ENCODE measurements around the gene NPR1. TPM values are rescaled to one million over a fixed set of nuclear protein-coding genes. Genes with fewer than 3 reads are reported as not detected.
"Not testable (repeated sequence)": the region's sequence is repeated elsewhere in the genome, so short reads cannot be mapped to it uniquely, and the experiment has no call there.

NPR1 gene
- total RNA-seq, 1 donor from 2014 or later = not detected

DNA sequence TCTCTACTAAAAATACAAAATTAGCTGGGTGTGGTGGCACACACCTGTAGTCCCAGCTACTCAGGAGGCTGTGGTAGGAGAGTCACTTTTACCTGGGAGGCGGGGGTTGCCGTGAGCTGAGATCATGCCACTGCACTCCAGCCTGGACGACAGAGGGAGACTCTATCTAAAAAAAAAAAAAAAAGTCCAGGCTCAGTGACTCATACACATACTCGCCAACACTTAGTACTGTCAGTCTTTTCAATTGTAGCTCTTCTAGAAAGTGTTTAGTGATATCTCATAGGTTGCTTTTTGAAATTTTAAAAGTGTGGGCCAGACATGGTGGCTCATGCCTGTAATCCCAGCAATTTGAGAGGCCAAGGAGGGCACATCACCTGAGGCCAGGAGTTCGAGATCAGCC, 37.7 kb downstream of the NPR1 start:
- intact Hi-C loops (cut with micrococcal nuclease) = not testable (repeated sequence)

DNA sequence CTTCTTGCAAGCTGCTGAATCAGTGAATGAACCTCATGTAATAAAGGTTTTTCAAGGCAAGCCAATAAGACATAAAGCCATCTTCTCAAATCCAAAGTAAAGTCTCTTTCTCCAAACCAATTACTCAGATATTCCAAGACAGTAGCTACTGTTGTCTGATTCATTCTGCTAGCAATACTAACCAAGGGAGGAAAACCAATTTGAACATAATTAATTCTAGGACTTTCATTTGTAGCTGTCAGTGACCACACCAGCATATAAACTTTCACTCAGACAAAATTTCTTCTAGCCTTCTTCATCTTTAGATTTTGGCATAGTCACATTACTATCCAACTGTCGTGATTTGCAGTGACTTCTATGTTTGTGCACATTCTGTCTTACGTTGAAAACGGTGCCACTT, 38.8 kb downstream of the NPR1 start:
- intact Hi-C loops (cut with micrococcal nuclease) = no loop called here

DNA sequence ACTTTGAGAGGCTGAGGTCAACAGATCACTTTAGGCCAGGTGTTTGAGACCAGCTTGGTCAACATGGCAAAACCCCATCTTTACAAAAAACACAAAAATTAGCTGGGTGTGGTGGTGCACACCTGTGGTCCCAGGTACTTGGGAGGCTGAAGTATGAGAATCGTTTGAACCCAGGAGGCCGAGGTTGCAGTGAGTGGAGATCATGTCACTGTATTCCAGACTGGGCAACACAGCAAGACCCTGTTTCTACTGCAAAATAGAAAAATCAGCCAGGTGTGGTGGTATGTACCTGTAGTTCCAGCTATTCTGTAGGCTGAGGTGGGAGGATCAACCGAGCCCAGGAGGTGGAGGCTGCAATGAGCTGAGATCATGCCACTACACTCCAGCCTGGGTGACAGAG, 45.2 kb downstream of the NPR1 start:
- intact Hi-C loops (cut with micrococcal nuclease) = loop anchor here (10.0 kb wide), 1 partner anchor 189 kb away; the partner anchor contains the start of gene S100A6

DNA sequence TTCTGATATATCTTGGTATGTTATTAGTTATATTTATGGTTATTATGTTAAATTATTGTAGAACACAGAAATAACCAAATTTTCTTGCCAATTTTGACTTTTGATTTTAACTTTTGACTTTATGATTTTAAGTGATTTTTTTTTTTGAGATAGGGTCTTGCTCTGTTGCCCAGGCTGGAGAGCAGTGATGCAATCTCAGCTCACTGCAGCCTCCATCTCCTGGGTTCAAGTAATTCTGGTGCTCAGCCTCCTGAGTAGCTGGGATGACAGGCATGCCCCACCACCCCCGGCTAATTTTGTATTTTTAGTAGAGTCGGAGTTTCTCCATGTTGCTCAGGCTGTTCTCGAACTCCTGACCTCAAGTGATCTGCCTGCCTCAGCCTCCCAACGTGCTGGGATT, 46.1 kb downstream of the NPR1 start:
- intact Hi-C loops (cut with micrococcal nuclease) = loop anchor here (5.0 to 10.0 kb wide), 2 partner anchors 58 to 190 kb away; partner anchors contain the start of gene S100A6

DNA sequence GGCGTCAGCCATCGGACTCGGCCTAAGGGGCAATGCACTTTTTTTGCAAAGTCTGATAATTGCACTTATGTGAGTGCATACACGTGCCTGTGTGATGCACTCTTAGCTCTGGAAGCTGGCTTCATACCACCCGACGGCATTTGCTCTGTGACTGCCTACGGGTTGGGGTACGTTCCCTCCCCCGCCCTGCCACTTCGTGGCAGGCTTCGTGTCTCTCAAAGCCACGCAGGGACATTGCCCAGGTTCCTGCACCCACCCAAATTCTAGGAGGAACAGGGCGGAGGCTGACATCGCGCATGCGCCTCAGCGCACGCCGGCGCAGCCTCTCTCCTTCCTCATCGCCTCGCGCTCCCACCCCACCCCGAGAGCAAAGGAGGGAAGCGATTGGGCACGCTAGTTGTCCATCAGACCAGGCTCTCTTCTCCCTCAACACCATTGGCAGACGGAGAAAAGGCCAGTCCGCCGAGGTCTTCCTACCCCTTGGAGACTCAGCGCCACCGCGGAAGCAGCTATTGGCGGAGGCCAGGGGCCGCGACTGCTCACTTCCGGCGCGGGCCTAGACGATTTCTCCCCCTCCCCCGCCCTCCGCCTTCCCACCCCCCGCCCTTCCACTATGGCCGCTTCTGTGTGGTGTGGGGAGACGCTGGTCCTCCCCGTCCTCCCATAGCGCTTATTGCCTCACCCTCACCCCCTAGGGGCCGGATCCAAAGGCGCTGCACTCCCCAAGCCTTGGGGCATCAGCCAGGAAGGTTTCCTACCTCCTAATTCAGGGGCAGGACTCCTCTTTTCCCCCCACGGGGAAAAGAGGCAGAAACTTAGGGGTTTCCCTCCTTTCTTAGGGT, 49.2 kb downstream of the NPR1 start, which contains the start of gene INTS3:
Gene INTS3, plus strand, starts transcription at position 588 of the 842 bp plus-strand sequence. CDS start 585 bp downstream, outside the sequence.
- intact Hi-C loops (cut with micrococcal nuclease) = loop anchor here (1.0 to 10.0 kb wide), 5 partner anchors 55 to 231 kb away; partner anchors contain the start of genes CHTOP, CRTC2 and S100A6

DNA sequence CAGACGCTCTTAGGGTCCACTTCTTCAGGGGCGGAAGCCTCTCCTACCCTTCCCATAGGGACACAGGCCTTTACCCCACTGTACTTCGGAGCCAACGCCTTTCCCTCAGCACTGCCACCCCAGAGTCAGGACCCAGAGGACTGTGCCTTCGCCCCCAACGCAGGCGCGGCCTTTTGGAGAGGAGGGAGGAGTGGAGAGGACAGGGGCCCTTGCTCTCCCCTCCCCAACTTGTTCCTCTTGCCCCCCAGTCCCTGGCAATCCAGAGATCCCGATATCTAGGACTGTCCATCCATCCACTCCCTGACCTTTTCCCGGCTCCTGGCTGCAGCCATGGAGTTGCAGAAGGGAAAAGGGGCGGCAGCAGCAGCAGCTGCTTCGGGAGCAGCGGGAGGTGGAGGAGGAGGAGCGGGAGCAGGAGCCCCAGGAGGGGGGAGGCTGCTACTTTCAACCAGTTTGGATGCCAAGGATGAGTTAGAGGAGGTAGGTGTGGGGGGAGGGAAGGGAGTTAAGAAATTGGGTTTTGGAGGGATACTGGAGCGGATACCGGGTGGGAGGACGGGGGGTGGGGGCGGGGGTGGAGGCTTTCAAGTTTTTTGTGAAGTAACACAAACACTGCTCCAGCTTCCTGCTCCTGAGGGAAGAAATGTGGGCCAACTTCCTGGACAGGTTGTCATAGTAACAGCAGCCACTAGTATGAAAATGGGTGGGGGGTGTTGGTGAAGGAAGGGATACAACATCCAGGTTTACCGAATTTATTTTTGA, 50.0 kb downstream of the NPR1 start:
- intact Hi-C loops (cut with micrococcal nuclease) = loop anchor here (2.0 to 10.0 kb wide), 3 partner anchors 54 to 194 kb away; partner anchors contain the start of genes CHTOP and S100A6

DNA sequence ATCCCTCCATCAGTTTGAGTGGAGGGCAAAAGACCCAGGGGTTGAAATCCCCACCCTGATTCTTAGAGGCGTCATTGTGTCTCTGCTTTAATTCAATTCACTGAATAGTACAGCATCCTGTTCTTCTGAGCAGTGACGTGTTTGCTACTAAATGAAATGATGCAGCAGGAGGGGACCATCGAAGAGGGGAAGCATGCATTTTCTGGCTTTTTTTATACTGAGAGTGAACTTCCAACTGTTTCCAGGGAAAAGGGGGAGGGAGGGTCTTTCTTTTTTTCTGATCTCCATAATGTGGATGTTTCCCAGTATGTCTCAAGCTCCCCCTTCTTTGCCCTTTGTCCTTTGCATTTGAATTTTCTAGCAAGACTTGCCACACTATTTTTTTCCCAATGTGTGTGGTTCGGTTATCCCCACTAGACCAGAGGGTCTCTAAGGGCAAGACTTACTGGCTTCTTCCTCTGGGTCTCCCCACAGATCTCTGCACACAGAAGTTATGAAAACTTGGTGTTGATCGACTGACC, 52.0 kb downstream of the NPR1 start:
- intact Hi-C loops (cut with micrococcal nuclease) = no loop called here

DNA sequence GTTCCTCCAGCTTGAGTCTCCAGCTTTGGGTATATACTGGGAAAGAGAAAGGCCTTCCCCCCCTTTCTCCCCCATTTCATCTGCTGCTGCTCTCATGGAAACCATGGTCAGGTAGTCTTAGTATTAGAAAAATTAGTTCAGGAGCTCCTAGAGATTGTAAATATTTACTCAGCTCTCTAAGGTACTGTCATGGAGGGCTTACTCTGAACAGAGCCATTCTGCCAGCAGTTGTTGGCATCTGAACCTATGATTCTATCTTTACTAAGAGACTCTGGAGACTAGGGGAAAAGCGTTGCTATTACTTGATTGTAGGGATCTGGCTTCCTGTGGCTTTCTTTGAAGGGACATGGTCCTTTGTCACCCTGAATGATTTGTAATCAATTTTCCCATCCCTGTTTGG, 55.5 kb downstream of the NPR1 start:
- intact Hi-C loops (cut with micrococcal nuclease) = no loop called here

DNA sequence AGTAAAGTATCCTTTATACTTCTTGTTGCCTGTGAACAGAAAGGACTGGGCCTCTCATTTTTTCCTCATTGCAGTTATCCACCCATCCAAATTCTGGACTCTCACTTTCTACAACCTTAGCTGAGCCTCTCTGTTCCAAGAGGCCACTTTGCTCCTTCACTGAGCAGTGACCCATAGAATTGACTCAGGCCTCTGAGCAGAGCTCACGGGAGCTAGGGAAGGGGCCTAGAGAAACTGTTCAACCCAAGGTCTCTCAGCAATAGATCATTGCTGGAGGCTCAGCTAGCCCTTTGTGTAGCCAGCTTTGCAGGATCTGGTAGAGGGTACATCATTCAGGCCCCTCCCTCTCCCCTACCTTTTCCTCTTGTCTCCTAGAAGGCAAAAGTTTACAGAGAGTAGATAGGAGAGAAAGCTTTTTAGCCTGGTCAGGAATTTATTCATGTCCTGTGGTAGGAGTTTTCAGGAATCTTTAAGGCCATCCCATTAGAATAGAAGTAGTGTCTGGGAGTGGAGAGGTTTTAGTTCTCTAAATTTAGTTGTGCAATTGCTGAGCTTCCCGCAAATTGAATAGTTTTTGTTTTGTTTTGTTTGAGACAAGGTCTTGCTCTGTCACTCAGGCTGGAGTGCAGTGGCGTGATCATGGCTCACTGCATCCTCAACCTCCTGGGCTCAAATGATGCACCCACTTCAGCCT, 56.1 kb downstream of the NPR1 start:
- intact Hi-C loops (cut with micrococcal nuclease) = no loop called here

DNA sequence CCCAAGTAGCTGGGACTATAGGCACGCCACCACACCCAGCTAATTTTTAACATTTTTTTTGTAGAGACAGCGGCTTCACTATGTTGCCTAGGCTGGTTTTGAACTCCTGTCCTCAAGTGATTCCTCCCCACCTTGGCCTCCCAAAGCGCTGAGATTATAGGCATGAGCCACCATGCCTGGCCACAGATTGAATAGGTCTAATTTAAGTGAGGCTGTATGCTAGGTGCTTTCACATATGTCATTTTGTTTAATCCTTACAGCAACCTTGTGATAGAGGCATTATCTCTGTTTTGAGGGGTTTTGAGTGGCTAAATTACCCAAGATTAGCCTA, 56.6 kb downstream of the NPR1 start:
- intact Hi-C loops (cut with micrococcal nuclease) = no loop called here

DNA sequence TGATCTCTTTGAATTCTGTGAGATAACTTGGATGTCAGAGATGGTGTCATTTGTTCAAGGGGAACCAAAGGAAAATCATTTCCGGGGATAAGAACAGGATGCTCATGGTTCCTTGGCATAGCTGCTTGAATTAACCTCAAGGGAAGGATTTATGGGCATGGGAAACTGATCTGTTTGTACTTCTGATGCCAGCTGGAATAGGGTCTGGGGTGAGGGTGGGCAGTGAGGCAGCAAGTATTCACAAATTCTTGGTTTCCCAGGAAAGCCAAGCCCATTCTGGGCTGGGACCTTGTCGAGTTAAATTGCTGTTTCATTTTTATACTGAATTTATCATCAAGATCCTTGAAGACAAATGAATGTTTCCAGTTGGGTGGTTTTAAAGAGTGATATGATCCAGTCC, 63.5 kb downstream of the NPR1 start:
- intact Hi-C loops (cut with micrococcal nuclease) = no loop called here

DNA sequence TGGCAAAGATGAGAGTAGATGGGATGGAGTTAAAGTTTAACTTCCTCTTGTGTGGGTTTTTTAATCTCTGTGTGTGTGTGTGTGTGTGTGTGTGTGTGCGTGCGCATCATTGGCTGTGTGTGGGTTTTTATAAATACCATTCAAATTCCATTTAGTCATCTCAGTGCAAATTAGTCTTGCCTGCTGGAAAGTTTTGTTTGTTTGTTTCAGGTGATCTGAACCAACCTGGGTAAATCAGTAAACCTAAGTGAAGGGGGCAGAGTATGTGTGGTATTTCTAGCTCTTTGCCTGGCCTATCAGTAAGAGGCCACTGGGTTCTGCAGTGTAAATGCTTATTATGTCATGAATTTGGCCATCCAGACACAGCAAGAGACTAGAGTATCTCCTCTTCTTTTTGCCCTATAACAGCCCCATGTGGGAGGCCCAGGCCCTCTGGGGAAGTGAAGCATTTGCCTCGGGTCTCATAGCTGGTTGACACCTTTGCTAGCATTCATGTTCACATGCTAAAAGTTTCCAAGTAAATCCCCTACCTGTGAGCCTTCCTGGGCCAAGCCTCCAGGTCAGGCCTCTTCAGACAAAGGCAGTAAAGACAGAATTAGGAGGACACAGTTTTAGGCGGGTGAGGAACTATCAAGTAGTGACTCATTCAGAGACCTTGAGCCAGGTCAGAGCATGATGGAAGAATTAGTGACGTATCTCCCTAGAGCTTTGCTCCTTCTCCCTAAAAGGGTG, 64.1 kb downstream of the NPR1 start:
- intact Hi-C loops (cut with micrococcal nuclease) = no loop called here

Other genes with a start within 250 kb of the NPR1 start
- gene S100A7, start 218.0 kb upstream of the NPR1 start, total RNA-seq = not detected in 2 replicates
- gene S100A6, start 142.7 kb upstream of the NPR1 start, total RNA-seq = 526 and 530 TPM in 2 replicates
- gene S100A5, start 137.8 kb upstream of the NPR1 start, total RNA-seq = 4.5 and 5.4 TPM in 2 replicates
- gene S100A4, start 132.9 kb upstream of the NPR1 start, total RNA-seq = 871 and 885 TPM in 2 replicates
- gene S100A3, start 129.4 kb upstream of the NPR1 start, total RNA-seq = not detected in 2 replicates
- gene S100A2, start 112.8 kb upstream of the NPR1 start, total RNA-seq = 0.73 and 0.89 TPM in 2 replicates
- not detected in 2 replicates for gene S100A16, start 65.6 kb upstream of the NPR1 start, total RNA-seq
- not detected in 2 replicates for gene S100A14, start 62.4 kb upstream of the NPR1 start, total RNA-seq
- 3.3 and 4.1 TPM in 2 replicates for gene S100A13, start 51.2 kb upstream of the NPR1 start, total RNA-seq
- not detected in 2 replicates for gene S100A1, start 50.3 kb upstream of the NPR1 start, total RNA-seq
- 98.9 and 101 TPM in 2 replicates for gene CHTOP, start 44.6 kb upstream of the NPR1 start, total RNA-seq
- gene SNAPIN, start 20.0 kb upstream of the NPR1 start, total RNA-seq = 38.2 and 40.8 TPM in 2 replicates
- 225 and 226 TPM in 2 replicates for gene ILF2, start 7.7 kb upstream of the NPR1 start, total RNA-seq
- 62.1 and 62.9 TPM in 2 replicates for gene INTS3, start 49.4 kb downstream of the NPR1 start, total RNA-seq
- gene SLC27A3, start 96.7 kb downstream of the NPR1 start, total RNA-seq = 22.4 and 24.0 TPM in 2 replicates
- 65.7 and 67.1 TPM in 2 replicates for gene GATAD2B, start 244.3 kb downstream of the NPR1 start, total RNA-seq